NB4 (cell line): ENCODE results near the gene PTGES3L.

ENCODE experiments used
- MAX ChIP-seq: IDR thresholded peaks from 2 replicates; pipeline ENCODE4 v1.6.1; 2011; ENCODE audit warnings: low read depth, low read length
- POLR2A ChIP-seq: IDR thresholded peaks from 2 replicates; pipeline ENCODE4 v1.6.1; 2011; ENCODE audit warnings: mild to moderate bottlenecking; ENCODE audit not compliant: insufficient read length; ENCODE audit errors: extremely low read depth

- TF ChIP-seq POLR2A = no peak
- no peak for TF ChIP-seq MAX
These were observed 46.1 kb upstream of the PTGES3L start for GRCh38 chr17:43025766-43026537.
